GM12878 (cell line): ENCODE measurements around the gene PANK1. TPM values are rescaled to one million over a fixed set of nuclear protein-coding genes. Genes with fewer than 3 reads are reported as not detected.

ENCODE experiments used
- ATAC-seq: fragments of 200-7000 bp; cut with Tn5 transposase; 3 replicates; pipeline ENCODE4 v1.9.1; 2020; ENCODE audit warnings: mild to moderate bottlenecking, moderate library complexity
- BruUV-seq: library from RNA; stranded (reverse); fragments of 400-500 nt; replicated peaks from 2 replicates; lab custom pipeline; 2021; lab: Mats Ljungman, UMichigan
- CTCF ChIA-PET: fragments of 300-600 bp; sonication (Branson Sonifier 250); formaldehyde crosslinking; extraction: SDS; loops from one replicate; lab custom pipeline; 2021; ENCODE audit warnings: inconsistent platforms; lab: Yijun Ruan, JAX
- POLR2A ChIA-PET: fragments of 350-600 bp; formaldehyde crosslinking; extraction: SDS; loops from one replicate; lab custom pipeline; 2021; ENCODE audit warnings: inconsistent platforms; lab: Charles Lee
- RAD21 ChIA-PET: fragments of 300-600 bp; sonication (Branson Sonifier 250); formaldehyde crosslinking; loops from one replicate; lab custom pipeline; 2023; ENCODE audit warnings: antibody characterized with exemption; ENCODE audit not compliant: unreplicated experiment; lab: Charles Lee
- SMC1A ChIA-PET: fragments of 300-600 bp; sonication (Branson Sonifier 250); formaldehyde crosslinking; loops from one replicate; lab custom pipeline; 2023; ENCODE audit not compliant: unreplicated experiment, uncharacterized antibody; lab: Charles Lee
- DNase-seq: peaks from one replicate; pipeline ENCODE4 v3.0.0-alpha.2; 2011; ENCODE audit warnings: low read depth, low spot score
- FAIRE-seq: peaks from 3 replicates; lab custom pipeline; 2011; peaks lifted over from hg19 to GRCh38; lab: Jason Lieb, UNC
- H2AFZ ChIP-seq: 2 replicates; pipeline ENCODE4 v1.6.0; 2011; ENCODE audit warnings: low read depth, low read length, control low read depth; ENCODE audit not compliant: control insufficient read depth
- H3K27ac ChIP-seq: 2 replicates; pipeline ENCODE4 v1.5.1; 2011; ENCODE audit warnings: control low read depth; ENCODE audit not compliant: control insufficient read depth, insufficient read depth
- H3K27me3 ChIP-seq, 2 experiments: replicated peaks in 1 of 2; 2 replicates each; pipeline versions ENCODE4 v1.6.0 to v1.6.1; 2011; ENCODE audit warnings: low read length in 1 of 2; ENCODE audit not compliant: control insufficient read depth in 2 of 2, insufficient read depth in 2 of 2
- H3K36me3 ChIP-seq, 2 experiments: 2 replicates each; pipeline ENCODE4 v1.5.1; 2011; ENCODE audit warnings: low read length in 1 of 2; ENCODE audit not compliant: control insufficient read depth in 2 of 2, insufficient read depth in 2 of 2
- H3K4me1 ChIP-seq: 2 replicates; pipeline ENCODE4 v1.6.1; 2011; ENCODE audit warnings: mild to moderate bottlenecking, low read length, moderate library complexity, mixed read lengths; ENCODE audit not compliant: control insufficient read depth, insufficient read depth
- H3K4me2 ChIP-seq: 2 replicates; pipeline ENCODE4 v1.6.0; 2011; ENCODE audit warnings: control low read depth; ENCODE audit not compliant: control insufficient read depth, insufficient read depth
- H3K4me3 ChIP-seq: fragments of 200-600 bp; sonication (generic); 2 replicates; pipeline ENCODE4 v1.5.1; 2016
- H3K79me2 ChIP-seq: 2 replicates; pipeline ENCODE4 v1.6.0; 2011; ENCODE audit warnings: low read length; ENCODE audit not compliant: control insufficient read depth, insufficient read depth
- H3K9ac ChIP-seq: 2 replicates; pipeline ENCODE4 v1.8.0; 2011; ENCODE audit warnings: low read length, control low read depth, mixed read lengths; ENCODE audit not compliant: control insufficient read depth, insufficient read depth
- H3K9me3 ChIP-seq: replicated peaks from 3 replicates; pipeline ENCODE4 v1.5.1; 2011; ENCODE audit warnings: mild to moderate bottlenecking, low read length; ENCODE audit not compliant: control insufficient read depth, insufficient read depth
- H4K20me1 ChIP-seq: 2 replicates; pipeline ENCODE4 v1.6.0; 2011; ENCODE audit not compliant: control insufficient read depth, insufficient read depth
- ATF3 ChIP-seq: IDR thresholded peaks from 2 replicates; pipeline ENCODE4 v1.6.1; 2011; ENCODE audit warnings: low read depth, mild to moderate bottlenecking, low read length, moderate library complexity, borderline replicate concordance; ENCODE audit errors: extremely low read depth
- CREM ChIP-seq: IDR thresholded peaks from 2 replicates; pipeline ENCODE4 v1.6.1; 2014; ENCODE audit warnings: antibody characterized with exemption, low read depth
- EP300 ChIP-seq, 2 experiments: fragments of 150-350 bp in 1 of 2; IDR thresholded peaks; 2 replicates each; pipeline ENCODE4 v1.6.1; 2011 to 2012; ENCODE audit warnings: low read depth in 2 of 2, low read length in 2 of 2, borderline replicate concordance in 1 of 2, improper control_type of control experiment in 1 of 2, inconsistent platforms in 1 of 2; ENCODE audit not compliant: control insufficient read depth in 1 of 2
- EZH2 ChIP-seq: IDR thresholded peaks from 2 replicates; pipeline ENCODE4 v1.6.1; 2012; ENCODE audit warnings: low read depth, mild to moderate bottlenecking, control low read depth, inconsistent platforms, low read length, borderline replicate concordance; ENCODE audit not compliant: control insufficient read depth
- FOXM1 ChIP-seq: IDR thresholded peaks from 2 replicates; pipeline ENCODE4 v1.6.1; 2012; ENCODE audit warnings: low read depth, mild to moderate bottlenecking, inconsistent platforms, low read length, moderate library complexity
- HDAC2 ChIP-seq: fragments of 200-600 bp; sonication (generic); IDR thresholded peaks from 2 replicates; pipeline ENCODE4 v1.6.1; 2017
- HDAC6 ChIP-seq: fragments of 200-600 bp; sonication (generic); IDR thresholded peaks from one replicate; pipeline ENCODE4 v1.8.0; 2017; ENCODE audit warnings: antibody characterized with exemption; ENCODE audit not compliant: unreplicated experiment
- NR2C1 ChIP-seq: fragments of 450-650 bp; IDR thresholded peaks from 2 replicates; pipeline ENCODE4 v1.6.1; 2017; ENCODE audit warnings: antibody characterized with exemption, mild to moderate bottlenecking, moderate library complexity
- NR2C2 ChIP-seq: IDR thresholded peaks from 2 replicates; pipeline ENCODE4 v1.6.1; 2011; ENCODE audit warnings: borderline replicate concordance, low read depth; ENCODE audit not compliant: control insufficient read depth, insufficient read length
- SP1 ChIP-seq: IDR thresholded peaks from one replicate; pipeline ENCODE4 v1.6.1; 2011; ENCODE audit warnings: low read depth, low read length
- SREBF1 ChIP-seq: IDR thresholded peaks from 2 replicates; pipeline ENCODE4 v1.6.1; 2012; ENCODE audit warnings: mild to moderate bottlenecking, low read length
- YY1 ChIP-seq: IDR thresholded peaks from 2 replicates; pipeline ENCODE4 v1.6.1; 2011; ENCODE audit warnings: low read depth, mild to moderate bottlenecking, low read length
- WGBS: methylation state at CpG from one replicate; pipeline ENCODE4 v1.1.6; 2016; ENCODE audit warnings: low lambda C conversion rate; ENCODE audit not compliant: insufficient replicate concordance, insufficient coverage; ENCODE audit errors: missing lambda C conversion rate; 5-methylcytosine and 5-hydroxymethylcytosine counted together
- in situ Hi-C: fragments of 300-500 bp; cut with MboI; formaldehyde crosslinking; loops from 9 replicates; pipeline ENCODE4 v1.14.3; 2018; ENCODE audit warnings: mixed read lengths
- intact Hi-C: fragments of 100-400 bp; cut with micrococcal nuclease; formaldehyde crosslinking; loops from one replicate; pipeline ENCODE4 v1.14.2; 2022; ENCODE audit not compliant: unreplicated experiment
- polyA plus RNA-seq, 11 experiments: library from polyadenylated mRNA; depleted of rRNA in 4 of 11; unstranded in 6 of 11; stranded (reverse) in 5 of 11; fragments of >200 nt; fragmentation: Nextera tagmentation in 4 of 11; fragmentation: Illumina TruSeq in 1 of 11; extraction: Ambion mirVana in 4 of 11; extraction: Trizol in 1 of 11; gene quantifications; 1 replicate in 1 of 11; 2 replicates in 10 of 11; pipeline versions ENCODE4 v1.2.1 to v1.2.3, GENCODE V29; 2011 to 2016; ENCODE audit warnings: inconsistent platforms in 2 of 11, missing spikeins in 2 of 11, low read depth in 1 of 11
- total RNA-seq, 4 experiments: library from RNA; depleted of rRNA in 3 of 4; stranded (reverse); fragments of >200 nt in 3 of 4; fragmentation: Illumina TruSeq in 1 of 4; extraction: Trizol in 1 of 4; gene quantifications; 2 replicates each; pipeline versions ENCODE4 v1.2.1 to v1.2.3, GENCODE V29; 2013 to 2021
- TF ChIP-seq, protein P1 (sequence below): fragments of 450-650 bp; IDR thresholded peaks from 2 replicates; pipeline ENCODE4 v1.6.1; 2016; ENCODE audit warnings: mild to moderate bottlenecking, moderate library complexity, borderline replicate concordance
- TF ChIP-seq, protein P2 (sequence below): fragments of 450-650 bp; IDR thresholded peaks from 2 replicates; pipeline ENCODE4 v1.6.1; 2014; ENCODE audit warnings: mild to moderate bottlenecking

The PANK1 gene
- total and polyA plus RNA-seq, 10 of the 15 experiments (the other 5 are each of a cell fraction or from before 2014, with no cell fraction given), result 1.9 to 10.6 (median 5.8) TPM

- H3K9ac ChIP-seq, result no peak overlapping the region
- no peaks in the 10 kb centered on the region; the same call in 2 of the 3 replicates for H3K9me3 ChIP-seq
- RAD21 ChIA-PET, result no interaction called here
- TF ChIP-seq NR2C2 (no peak), SP1 (no peak), CREM (no peak), SREBF1 (no peak), ATF3 (no peak), EP300 (IDR thresholded peaks at IDR 0.05; ENCODE audit: borderline replicate concordance in 1 of 2, control insufficient read depth in 1 of 2, low read depth in 2 of 2, low read length in 2 of 2) (no peak), YY1 (no peak), NR2C1 (no peak), HDAC2 (no peak), FOXM1 (no peak), EZH2 (no peak), HDAC6 (no peak)
- TF ChIP-seq, protein P1, sequence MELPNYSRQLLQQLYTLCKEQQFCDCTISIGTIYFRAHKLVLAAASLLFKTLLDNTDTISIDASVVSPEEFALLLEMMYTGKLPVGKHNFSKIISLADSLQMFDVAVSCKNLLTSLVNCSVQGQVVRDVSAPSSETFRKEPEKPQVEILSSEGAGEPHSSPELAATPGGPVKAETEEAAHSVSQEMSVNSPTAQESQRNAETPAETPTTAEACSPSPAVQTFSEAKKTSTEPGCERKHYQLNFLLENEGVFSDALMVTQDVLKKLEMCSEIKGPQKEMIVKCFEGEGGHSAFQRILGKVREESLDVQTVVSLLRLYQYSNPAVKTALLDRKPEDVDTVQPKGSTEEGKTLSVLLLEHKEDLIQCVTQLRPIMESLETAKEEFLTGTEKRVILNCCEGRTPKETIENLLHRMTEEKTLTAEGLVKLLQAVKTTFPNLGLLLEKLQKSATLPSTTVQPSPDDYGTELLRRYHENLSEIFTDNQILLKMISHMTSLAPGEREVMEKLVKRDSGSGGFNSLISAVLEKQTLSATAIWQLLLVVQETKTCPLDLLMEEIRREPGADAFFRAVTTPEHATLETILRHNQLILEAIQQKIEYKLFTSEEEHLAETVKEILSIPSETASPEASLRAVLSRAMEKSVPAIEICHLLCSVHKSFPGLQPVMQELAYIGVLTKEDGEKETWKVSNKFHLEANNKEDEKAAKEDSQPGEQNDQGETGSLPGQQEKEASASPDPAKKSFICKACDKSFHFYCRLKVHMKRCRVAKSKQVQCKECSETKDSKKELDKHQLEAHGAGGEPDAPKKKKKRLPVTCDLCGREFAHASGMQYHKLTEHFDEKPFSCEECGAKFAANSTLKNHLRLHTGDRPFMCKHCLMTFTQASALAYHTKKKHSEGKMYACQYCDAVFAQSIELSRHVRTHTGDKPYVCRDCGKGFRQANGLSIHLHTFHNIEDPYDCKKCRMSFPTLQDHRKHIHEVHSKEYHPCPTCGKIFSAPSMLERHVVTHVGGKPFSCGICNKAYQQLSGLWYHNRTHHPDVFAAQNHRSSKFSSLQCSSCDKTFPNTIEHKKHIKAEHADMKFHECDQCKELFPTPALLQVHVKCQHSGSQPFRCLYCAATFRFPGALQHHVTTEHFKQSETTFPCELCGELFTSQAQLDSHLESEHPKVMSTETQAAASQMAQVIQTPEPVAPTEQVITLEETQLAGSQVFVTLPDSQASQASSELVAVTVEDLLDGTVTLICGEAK, result no peak
- TF ChIP-seq, protein P2, sequence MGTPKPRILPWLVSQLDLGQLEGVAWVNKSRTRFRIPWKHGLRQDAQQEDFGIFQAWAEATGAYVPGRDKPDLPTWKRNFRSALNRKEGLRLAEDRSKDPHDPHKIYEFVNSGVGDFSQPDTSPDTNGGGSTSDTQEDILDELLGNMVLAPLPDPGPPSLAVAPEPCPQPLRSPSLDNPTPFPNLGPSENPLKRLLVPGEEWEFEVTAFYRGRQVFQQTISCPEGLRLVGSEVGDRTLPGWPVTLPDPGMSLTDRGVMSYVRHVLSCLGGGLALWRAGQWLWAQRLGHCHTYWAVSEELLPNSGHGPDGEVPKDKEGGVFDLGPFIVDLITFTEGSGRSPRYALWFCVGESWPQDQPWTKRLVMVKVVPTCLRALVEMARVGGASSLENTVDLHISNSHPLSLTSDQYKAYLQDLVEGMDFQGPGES, result no peak
- TF ChIP-seq, all 136 proteins: peak for 0
- Histone ChIP-seq H3K27me3 (no peaks in the 10 kb centered on the region), H3K79me2 (no peaks in the 10 kb centered on the region), H3K36me3 (no peaks in the 10 kb centered on the region), H2AFZ (no peak overlapping the region), H3K27ac (no peak overlapping the region), H4K20me1 (no peaks in the 10 kb centered on the region), H3K4me1 (no peaks in the 10 kb centered on the region), H3K4me2 (no peak overlapping the region), H3K4me3 (no peak overlapping the region)
- BruUV-seq, result no TSS peak
- ATAC-seq (no peak), FAIRE-seq (no peak), DNase-seq (no peak)
- POLR2A ChIA-PET, result no interaction called here
- in situ Hi-C loops (loop anchor here (10.0 kb wide), 1 partner anchor 127 kb away; no protein-coding TSS in a partner anchor), intact Hi-C loops (no loop called here)
- WGBS, result 5% methylated on average over 4 of the region's 4 CpGs
- SMC1A ChIA-PET, result interaction anchor here (2.3 kb wide), 1 partner anchor 10 kb away, joined by 5 read pairs; no protein-coding TSS in a partner anchor
- CTCF ChIA-PET, result interaction anchor here (1.4 kb wide), 1 partner anchor 9 kb away, joined by 5 read pairs; no protein-coding TSS in a partner anchor
Measured at GRCh38 chr10:89552213-89552612, 92.8 kb downstream of the PANK1 start.
